HL-60/S4 treated with phorbol 12-myristate 13-acetate at 8.2 ng/mL for 4 days and 3 days (cell line): Measurements from ENCODE around the gene PRSS48.
"Not testable (repeated sequence)": the region's sequence is repeated elsewhere in the genome, so short reads cannot be mapped to it uniquely, and the experiment has no call there.

Experiments used
- in situ Hi-C: fragments of 300-500 bp; cut with MboI; formaldehyde crosslinking; loops from 2 replicates; pipeline ENCODE4 v1.15.0; 2022; ENCODE audit warnings: low sequenced_read_pairs

PRSS48 gene

DNA sequence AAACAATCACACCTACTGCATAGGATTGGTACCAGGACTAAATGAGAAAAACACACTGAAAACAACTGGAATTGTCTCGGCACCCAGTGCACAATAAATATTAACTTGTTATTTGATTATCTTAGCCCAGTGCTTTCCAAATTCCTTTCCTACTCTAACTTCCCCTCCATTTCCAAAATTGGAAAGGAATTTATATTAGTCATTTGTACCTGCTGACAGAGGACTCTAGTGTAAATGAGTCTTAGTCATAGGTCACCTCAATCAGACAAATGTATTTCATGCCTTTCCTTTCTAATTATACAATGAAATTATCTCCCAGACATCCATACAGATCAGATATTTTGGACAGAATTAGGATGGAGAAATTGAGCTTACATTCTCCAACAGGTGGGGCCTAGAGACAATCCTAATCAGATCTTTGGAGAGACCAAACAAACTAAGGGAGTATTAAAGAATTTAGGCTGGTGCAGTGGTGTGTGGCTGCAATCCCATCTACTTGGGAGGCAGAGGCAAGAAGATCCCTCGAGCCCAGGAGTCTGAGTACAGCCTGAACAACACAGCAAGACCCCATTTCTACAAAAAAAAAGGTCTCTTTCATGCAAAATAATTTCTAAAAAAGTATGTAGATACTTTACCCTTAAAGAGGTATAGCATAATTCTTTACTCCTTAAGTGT, 38.4 kb downstream of the PRSS48 start:
- in situ Hi-C loops = no loop called here

DNA sequence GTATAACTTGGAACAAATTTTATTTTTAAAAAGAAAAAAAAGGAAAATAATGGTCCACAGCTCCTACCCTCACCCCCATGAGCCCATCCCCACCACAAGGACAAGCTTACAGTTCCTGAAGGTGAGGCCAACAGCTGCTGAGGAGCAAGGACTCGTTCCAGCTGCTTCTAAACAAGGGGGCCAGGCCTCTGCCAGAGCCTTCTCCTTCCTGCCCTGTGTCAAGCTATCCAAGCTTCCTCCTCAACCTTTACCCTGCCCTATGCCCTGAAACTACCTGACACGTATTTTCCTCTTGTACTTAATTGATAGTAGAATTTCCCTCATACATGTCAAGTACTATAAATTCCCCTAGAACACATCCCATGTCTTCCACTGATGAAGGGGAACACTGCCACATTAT, 39.7 kb downstream of the PRSS48 start:
- in situ Hi-C loops = no loop called here

DNA sequence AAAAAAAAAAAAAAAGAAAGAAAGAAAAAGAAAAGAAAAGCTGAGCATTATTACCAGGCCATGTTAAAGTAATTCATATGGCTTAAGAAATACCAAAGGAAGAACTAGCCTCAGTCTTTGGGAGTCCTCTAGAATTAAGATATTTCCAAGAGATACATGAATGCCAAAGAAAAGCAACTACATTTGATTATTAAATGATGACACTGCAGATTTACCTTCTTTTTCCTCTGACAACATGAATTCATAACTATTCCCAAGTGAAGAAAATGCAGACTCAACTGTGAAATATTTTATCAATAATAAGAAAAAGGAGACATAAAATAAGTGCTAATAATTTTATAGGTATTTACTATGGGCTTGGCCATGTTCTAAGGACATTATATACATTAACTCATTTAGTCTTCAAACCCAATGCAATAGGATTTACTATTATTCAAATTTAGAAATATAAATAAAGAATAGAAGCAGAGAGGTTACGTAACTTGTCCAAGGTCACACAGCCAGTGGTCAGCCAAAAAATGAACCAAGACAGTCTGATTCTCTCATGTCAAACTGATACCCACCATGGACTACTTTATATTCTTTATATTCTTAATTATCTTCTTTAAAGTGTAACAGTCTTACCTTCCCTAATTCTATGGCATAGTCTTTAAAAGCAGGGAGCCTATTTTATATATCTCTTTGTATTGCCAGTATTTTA, 41.5 kb downstream of the PRSS48 start:
- in situ Hi-C loops = no loop called here

DNA sequence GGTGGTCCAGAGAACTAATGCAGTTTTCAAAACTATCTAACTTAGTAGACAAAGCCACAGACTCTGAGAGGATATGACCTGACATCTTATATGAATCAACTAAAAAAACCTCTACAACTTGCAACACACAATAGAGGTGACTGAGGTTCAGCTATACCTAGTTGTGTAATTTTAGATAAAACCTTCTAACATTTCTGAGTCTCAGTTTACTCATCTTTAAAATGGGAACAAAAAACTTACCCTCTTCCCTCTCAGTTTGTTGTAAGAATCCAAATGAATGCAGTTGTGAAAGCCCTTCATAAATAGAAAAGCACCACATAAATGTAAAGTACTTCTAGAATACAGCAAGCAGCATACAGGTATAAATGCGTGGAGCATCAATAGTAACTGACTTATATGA, 42.5 kb downstream of the PRSS48 start:
- in situ Hi-C loops = no loop called here

DNA sequence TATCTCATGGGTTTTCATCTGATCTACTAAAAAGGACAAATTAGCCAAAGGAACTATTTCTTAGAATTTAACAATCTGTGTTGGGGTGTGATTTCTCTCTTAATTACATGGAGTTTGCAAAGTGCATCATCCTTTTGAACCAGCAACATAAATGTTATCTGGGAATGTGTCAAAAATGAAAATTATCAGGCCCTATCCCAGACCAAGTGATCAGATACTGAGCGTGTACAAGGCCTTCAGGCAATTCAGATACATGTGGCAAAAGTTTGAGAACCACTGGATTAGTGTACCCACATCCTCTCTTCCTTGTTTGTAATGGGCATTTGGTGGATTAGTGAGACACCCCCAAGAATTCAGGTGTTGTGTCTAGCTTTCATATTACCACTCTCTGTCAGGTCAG, 44.6 kb downstream of the PRSS48 start:
- in situ Hi-C loops = no loop called here

DNA sequence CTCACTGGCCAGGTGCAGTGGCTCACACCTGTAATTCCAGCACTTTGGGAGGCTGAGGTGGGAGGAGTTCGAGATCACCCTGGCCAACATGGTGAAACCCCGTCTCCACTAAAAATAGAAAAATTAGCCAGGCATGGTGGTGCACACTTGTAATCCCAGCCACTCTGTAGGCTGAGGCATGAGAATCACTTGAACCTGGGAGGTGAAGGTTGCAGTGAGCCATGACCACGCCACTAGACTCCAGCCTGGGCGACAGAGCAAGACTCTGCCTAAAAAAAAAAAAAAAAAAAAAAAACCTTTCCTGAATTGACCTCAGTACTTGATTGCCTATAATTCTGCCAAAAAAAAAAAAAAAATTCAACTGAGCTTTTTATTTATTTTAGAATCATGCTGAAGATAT, 45.2 kb downstream of the PRSS48 start:
- in situ Hi-C loops = not testable (repeated sequence)

DNA sequence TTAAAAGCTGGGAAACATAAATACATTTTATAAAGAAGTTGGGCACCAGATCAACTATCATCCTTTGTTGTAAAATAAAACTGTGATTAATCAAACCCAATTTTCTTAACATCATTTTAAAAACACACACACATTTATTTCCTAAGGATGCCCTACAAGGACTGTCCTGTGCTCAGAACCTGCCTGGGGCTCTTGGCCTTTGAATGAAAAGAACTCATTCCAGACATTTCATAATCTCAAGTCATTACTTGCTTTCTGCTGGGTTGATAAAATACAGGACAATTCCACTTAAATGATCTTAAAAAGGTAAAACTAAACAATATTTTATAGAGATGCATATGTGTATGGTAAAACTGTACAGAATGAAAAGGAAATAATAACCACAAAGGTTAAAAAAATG, 45.6 kb downstream of the PRSS48 start:
- in situ Hi-C loops = no loop called here

DNA sequence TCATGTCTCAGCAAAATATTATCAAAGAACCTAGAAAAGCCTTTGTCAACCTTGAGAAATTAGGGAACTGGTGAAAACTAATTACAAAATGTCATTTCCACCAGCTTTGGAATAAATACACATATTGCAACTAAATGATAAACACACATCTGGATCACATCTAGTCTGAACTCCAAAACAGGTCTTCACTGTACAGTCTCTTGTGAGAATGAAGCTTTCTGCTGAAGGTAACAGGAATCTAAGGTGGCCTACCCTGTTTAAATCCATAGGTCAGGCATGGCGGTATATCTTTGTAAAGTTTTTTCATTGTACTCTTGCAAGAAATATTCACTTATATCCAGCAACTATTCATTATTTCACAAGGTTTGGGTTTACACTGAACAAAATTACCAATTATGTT, 46.7 kb downstream of the PRSS48 start:
- in situ Hi-C loops = no loop called here

DNA sequence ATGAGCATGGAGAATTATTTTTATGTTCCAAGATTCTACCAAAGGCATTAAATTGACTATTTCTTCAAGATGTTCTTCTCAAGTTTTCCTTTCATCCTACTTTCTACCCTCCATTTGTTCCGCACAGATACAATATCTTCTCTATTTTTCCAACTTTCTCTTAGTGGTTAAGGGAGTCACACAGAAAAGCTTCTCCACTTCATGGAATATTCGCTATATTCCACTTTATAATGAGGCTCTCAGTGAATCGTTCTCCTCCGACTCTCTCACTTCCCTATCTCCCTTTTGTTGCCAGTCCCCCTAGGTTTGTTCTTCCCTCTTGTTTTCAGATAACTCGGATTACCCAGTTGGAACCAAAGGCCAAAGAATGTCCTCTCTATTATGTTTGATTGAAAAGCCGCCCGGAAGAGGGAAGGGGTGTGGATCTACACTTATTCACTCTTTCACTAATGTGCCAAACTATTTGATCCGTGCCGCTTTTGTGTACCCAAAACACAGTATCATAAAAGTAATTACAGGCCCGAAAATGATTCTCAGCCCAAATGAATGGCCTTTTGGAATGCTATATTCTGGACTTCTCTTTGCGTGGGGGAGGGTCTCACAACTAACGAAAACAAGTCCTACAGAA, 47.3 kb downstream of the PRSS48 start:
- in situ Hi-C loops = no loop called here

DNA sequence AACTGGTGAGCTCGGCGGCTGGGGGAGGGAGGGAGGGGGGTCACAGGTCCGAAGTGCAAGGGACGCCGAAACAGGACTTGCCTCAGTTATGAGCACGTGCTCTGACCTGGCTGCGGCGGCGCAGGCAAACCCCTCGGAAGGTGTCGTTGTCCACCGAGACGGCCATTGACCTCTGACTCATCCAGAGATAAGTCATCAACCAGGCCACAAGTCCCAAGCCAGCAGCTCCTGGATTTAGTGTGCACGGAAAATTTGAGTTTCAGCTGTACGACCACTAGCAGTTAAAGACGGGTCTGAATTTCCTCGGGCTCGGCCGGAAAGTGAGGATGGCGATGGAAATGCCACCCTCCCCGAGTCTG, 47.8 kb downstream of the PRSS48 start:
- in situ Hi-C loops = no loop called here

DNA sequence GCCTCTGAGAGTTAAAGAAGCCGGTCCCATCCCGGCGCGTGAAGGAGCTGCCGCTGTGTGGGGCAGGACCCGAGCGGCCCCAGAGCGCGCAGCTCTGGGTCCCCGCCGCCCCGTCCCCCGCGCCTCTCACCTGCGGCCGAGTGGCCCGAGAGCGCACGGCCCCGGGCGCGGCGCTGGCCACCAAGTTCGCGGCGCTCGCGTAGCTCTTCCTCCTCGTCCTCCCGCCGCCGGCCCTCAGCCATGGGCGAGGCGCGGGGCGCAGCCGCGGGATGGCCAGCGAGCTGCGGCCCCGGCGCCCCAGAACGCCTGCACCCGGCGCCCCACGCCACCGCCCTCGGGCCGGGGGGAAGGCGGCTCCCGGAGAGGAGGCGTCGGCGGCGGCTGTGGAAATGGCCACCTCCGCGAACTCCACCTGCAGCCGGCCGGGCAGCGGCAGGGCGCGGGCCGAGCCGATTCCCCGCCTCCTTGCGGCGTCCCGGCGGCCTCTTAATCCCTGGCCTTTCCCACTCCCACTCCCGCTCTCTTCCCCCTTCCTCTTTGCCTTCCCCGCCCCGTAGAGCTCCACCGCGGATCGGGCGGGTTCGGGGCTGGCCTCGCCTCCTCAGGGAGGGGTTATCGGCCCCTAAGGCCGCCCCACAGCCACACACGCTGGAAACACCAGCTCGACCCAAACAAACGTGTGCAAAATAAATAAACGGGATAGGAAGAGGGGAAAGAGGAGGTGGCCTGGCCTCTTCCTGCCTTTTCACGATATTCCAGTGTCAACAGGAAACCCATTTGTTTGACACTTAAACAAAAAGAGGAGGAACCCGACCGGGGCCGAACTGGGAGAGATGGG, 48.4 kb downstream of the PRSS48 start, which contains the start of gene SH3D19:
Gene SH3D19 (minus strand): TSS at position 495 of the 838 bp plus-strand sequence. CDS start 253 bp downstream, at position 242.
- in situ Hi-C loops = no loop called here

DNA sequence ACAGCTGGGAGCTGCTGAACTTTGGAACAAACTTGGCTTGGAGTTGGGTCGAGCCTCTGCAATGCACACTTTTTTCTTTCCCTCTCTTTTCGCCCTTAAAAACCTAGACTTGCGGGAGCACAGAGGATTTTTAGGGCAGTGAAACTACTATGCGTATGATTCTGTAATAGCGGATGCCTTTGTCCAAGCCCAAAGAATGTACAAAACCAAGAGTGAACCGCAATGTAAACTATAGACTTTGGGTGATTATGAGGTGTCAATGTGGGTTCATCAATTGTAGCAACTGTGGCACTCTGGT, 48.9 kb downstream of the PRSS48 start:
- in situ Hi-C loops = no loop called here

DNA sequence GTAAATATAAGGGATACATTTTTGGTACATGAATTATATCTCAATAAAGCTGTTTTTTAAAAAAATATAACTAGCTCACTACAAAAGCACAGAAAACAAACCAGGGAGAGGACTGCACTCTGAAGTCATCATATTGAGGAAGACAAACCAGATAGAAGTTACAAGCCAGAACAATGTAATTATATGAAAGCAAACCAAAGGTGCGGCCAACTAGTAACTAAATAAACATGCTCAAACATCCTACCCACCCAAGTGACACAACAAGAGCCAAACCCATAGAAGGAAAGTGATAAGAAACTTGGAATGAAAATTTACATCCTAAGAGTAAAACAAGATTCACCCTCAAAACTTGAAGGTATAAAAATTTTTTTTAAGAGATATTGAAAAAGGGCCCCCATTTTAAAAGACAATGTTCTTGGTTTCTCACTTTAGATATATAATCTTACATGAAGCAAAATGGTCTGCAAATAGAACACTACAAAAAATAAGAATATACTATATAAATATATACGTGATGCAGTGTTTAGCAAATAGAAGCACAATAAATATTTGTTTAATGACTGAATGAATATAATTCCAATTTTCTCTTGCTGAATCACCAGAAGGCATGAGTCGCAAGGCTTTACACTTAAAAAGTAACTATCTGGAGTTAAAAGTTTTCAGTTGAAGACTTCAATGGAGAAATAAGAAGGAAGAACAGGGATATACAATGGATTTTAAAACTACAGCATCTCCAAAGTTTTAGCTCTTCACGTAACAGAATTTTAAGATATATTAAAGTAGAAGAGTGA, 52.5 kb downstream of the PRSS48 start:
- in situ Hi-C loops = no loop called here

DNA sequence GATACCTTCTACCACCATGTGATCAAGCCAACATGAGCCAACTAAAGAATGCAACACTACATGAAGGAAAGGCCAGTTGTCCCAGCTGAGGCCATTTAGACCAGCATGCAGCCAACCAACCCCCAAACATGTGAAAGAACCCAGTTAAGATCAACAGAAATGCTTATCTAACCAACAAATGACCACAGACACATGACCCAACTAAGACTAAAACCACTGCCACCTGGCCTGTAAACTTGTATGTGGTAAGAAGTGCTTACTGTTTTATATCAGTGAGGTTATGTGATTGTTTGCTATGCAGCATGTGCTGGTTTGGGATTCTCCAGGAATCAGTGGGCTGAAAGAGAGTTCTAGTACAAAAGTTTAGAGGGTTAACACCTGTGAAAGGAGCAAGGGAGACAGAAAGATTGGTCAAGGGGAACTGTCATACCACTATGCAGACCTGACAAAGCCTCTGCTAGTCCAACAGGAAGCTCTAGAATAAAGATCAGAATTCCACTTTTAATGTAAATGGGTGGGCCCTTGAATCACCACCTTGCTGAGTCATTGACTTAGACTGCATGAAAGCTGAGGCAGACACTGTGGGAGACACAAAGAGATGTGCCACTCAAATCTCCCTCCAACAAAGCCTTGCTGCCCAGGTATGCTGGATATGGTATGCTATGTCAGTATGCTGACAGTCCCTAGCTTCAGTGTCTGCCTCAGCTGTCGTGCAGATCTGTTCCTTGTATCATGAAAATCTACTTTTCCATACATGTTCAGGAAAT, 54.5 kb downstream of the PRSS48 start:
- in situ Hi-C loops = no loop called here

DNA sequence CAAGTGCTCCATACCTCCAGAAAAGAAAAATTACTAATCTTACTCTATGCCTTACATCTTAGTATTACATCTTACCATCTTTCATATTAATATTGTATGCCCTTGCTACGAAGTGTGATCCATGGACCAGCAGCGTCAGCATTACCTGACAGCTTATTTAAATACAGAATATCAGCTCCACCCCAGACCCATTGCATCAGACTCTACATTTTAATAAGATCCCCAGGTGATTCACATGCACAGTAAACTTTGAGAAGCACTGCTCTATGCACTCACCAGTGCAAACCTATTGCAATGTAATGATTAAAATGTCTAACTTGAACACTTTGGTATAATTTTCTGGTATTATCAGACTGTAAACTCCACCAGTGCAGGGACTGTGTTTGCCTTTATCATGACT, 62.5 kb downstream of the PRSS48 start:
- in situ Hi-C loops = no loop called here

DNA sequence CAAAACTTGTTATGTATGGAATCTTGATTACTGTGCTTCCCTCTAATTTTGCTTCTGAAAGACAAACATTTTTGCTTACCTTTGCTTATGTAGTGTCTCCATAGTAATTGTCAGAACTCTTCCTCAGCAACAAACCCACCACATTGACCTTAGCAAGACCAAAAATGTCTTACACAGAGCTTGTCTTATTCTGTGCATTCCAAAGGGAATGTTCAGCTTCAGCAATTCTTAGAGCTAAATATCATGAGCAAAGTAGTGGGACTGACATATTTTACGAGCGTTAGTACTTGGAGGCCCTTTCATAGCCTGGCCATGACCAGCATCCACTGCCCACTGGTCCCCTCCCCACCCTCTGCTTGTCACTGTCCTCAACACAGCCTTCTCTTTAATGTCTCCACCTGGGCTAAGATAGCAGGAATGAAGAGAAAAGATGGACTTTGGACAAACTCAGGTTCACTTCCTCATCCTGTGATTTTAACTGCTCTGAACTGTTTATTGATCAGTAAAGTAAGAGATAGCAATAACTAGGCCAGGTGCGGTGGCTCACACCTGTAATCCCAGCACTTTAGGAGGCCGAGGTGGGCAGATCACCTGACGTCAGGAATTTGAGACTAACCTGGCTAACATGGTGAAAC, 63.9 kb downstream of the PRSS48 start:
- in situ Hi-C loops = no loop called here
